H9 (cell line): ENCODE data around the gene ACAP3. TPM values are rescaled to one million over a fixed set of nuclear protein-coding genes. Genes with fewer than 3 reads are reported as not detected.
"Not testable (repeated sequence)": the region's sequence is repeated elsewhere in the genome, so short reads cannot be mapped to it uniquely, and the experiment has no call there.

Experiments used
- DNase-seq: peaks from one replicate; pipeline ENCODE4 v3.0.0-alpha.2; 2017
- H2AFZ ChIP-seq: one replicate; pipeline ENCODE4 v1.6.1; 2013; ENCODE audit warnings: mild to moderate bottlenecking, low read length, control low read depth, moderate library complexity
- H2AK5ac ChIP-seq: 2 replicates; pipeline ENCODE4 v1.6.1; 2013; ENCODE audit warnings: low read length, control low read depth, mixed read lengths; ENCODE audit not compliant: insufficient read length
- H2BK120ac ChIP-seq: one replicate; pipeline ENCODE4 v1.6.1; 2013; ENCODE audit warnings: low read depth, mild to moderate bottlenecking, low read length, control low read depth, inconsistent platforms; ENCODE audit not compliant: poor library complexity, severe bottlenecking
- H2BK12ac ChIP-seq: 2 replicates; pipeline ENCODE4 v1.6.1; 2013; ENCODE audit warnings: low read length, control low read depth, mixed read lengths, low read depth; ENCODE audit not compliant: insufficient read length
- H2BK15ac ChIP-seq: 2 replicates; pipeline ENCODE4 v1.6.1; 2013; ENCODE audit warnings: low read depth, low read length, control low read depth
- H2BK20ac ChIP-seq: one replicate; pipeline ENCODE4 v1.6.1; 2013; ENCODE audit warnings: low read depth, mild to moderate bottlenecking, low read length, control low read depth, inconsistent platforms; ENCODE audit not compliant: poor library complexity, severe bottlenecking
- H2BK5ac ChIP-seq: 2 replicates; pipeline ENCODE4 v1.6.1; 2013; ENCODE audit warnings: low read length, control low read depth, mixed read lengths; ENCODE audit not compliant: insufficient read length
- H3K14ac ChIP-seq: 2 replicates; pipeline ENCODE4 v1.6.1; 2013; ENCODE audit warnings: low read length, control low read depth; ENCODE audit not compliant: insufficient read depth
- H3K18ac ChIP-seq: 2 replicates; pipeline ENCODE4 v1.6.1; 2013; ENCODE audit warnings: low read depth, mild to moderate bottlenecking, mixed read lengths, low read length, control low read depth; ENCODE audit not compliant: insufficient read length
- H3K23ac ChIP-seq: 2 replicates; pipeline ENCODE4 v1.6.1; 2013; ENCODE audit warnings: low read length, control low read depth, mixed read lengths, low read depth; ENCODE audit not compliant: insufficient read length
- H3K23me2 ChIP-seq: 2 replicates; pipeline ENCODE4 v1.6.1; 2013; ENCODE audit warnings: low read depth, mild to moderate bottlenecking, mixed read lengths, low read length, control low read depth; ENCODE audit not compliant: insufficient read length, poor library complexity, severe bottlenecking
- H3K27ac ChIP-seq: 2 replicates; pipeline ENCODE4 v1.5.1; 2013; ENCODE audit warnings: low read length, control low read depth, mixed read lengths, low read depth; ENCODE audit not compliant: insufficient read length
- H3K27me3 ChIP-seq: 2 replicates; pipeline ENCODE4 v1.6.1; 2013; ENCODE audit warnings: low read length, control low read depth, inconsistent platforms; ENCODE audit not compliant: insufficient read depth
- H3K4ac ChIP-seq: 2 replicates; pipeline ENCODE4 v1.6.1; 2013; ENCODE audit warnings: low read depth, mild to moderate bottlenecking, control low read depth, inconsistent platforms, low read length, moderate library complexity
- H3K4me1 ChIP-seq: 2 replicates; pipeline ENCODE4 v1.6.1; 2013; ENCODE audit warnings: low read length, control low read depth, inconsistent platforms; ENCODE audit not compliant: insufficient read depth
- H3K4me2 ChIP-seq: 2 replicates; pipeline ENCODE4 v1.6.1; 2013; ENCODE audit warnings: low read length, control low read depth, mixed read lengths; ENCODE audit not compliant: insufficient read length, insufficient read depth
- H3K56ac ChIP-seq: 2 replicates; pipeline ENCODE4 v1.6.1; 2013; ENCODE audit warnings: low read depth, mild to moderate bottlenecking, mixed read lengths, low read length, control low read depth; ENCODE audit not compliant: insufficient read length
- H3K79me1 ChIP-seq: 2 replicates; pipeline ENCODE4 v1.6.1; 2013; ENCODE audit warnings: low read depth, mild to moderate bottlenecking, moderate library complexity, low read length, control low read depth, inconsistent platforms; ENCODE audit not compliant: insufficient read depth, poor library complexity, severe bottlenecking
- H3K79me2 ChIP-seq: 2 replicates; pipeline ENCODE4 v1.6.1; 2013; ENCODE audit warnings: low read length, control low read depth, inconsistent platforms; ENCODE audit not compliant: insufficient read depth
- H3K9ac ChIP-seq: 2 replicates; pipeline ENCODE4 v1.6.1; 2013; ENCODE audit warnings: low read length, control low read depth, mixed read lengths; ENCODE audit not compliant: insufficient read length; ENCODE audit errors: extremely low read depth
- H3K9me3 ChIP-seq: one replicate; pipeline ENCODE4 v1.6.1; 2013; ENCODE audit warnings: low read depth, low read length, inconsistent platforms; ENCODE audit not compliant: control insufficient read depth
- H3T11ph ChIP-seq: one replicate; pipeline ENCODE4 v1.6.1; 2013; ENCODE audit warnings: mild to moderate bottlenecking, low read length, control low read depth, inconsistent platforms
- H4K20me1 ChIP-seq: one replicate; pipeline ENCODE4 v1.6.1; 2013; ENCODE audit not compliant: control insufficient read depth, insufficient read length, insufficient read depth
- H4K5ac ChIP-seq: 2 replicates; pipeline ENCODE4 v1.6.1; 2013; ENCODE audit warnings: low read depth, mild to moderate bottlenecking, mixed read lengths, low read length, control low read depth; ENCODE audit not compliant: insufficient read length
- H4K8ac ChIP-seq: replicated peaks from 2 replicates; pipeline ENCODE4 v1.6.1; 2013; ENCODE audit warnings: low read length, control low read depth, mixed read lengths, low read depth; ENCODE audit not compliant: insufficient read length
- H4K91ac ChIP-seq: 2 replicates; pipeline ENCODE4 v1.6.1; 2013; ENCODE audit warnings: low read depth, mild to moderate bottlenecking, moderate library complexity, mixed read lengths, low read length, control low read depth; ENCODE audit not compliant: insufficient read length
- H3K27ac Mint-ChIP-seq, 3 experiments: 2 replicates in 2 of 3; 3 replicates in 1 of 3; pipeline ENCODE4 v1.8.0; 2020 to 2021; ENCODE audit warnings: mixed read lengths in 3 of 3, mild to moderate bottlenecking in 1 of 3, moderate library complexity in 1 of 3
- H3K27me3 Mint-ChIP-seq: 2 replicates; pipeline ENCODE4 v1.8.0; 2021; ENCODE audit warnings: low read depth, mild to moderate bottlenecking, moderate library complexity, mixed read lengths
- H3K36me3 Mint-ChIP-seq, 3 experiments: 2 replicates in 2 of 3; 3 replicates in 1 of 3; pipeline ENCODE4 v1.8.0; 2020 to 2021; ENCODE audit warnings: low read depth in 3 of 3, mixed read lengths in 3 of 3; ENCODE audit not compliant: insufficient read depth in 1 of 3
- H3K4me1 Mint-ChIP-seq, 2 experiments: 2 replicates each; pipeline ENCODE4 v1.8.0; 2020; ENCODE audit warnings: mixed read lengths in 2 of 2
- H3K4me3 Mint-ChIP-seq, 2 experiments: 2 replicates in 1 of 2; 3 replicates in 1 of 2; pipeline ENCODE4 v1.8.0; 2020 to 2021; ENCODE audit warnings: mild to moderate bottlenecking in 2 of 2, mixed read lengths in 2 of 2, moderate library complexity in 1 of 2
- H3K9me3 Mint-ChIP-seq, 2 experiments: 2 replicates in 1 of 2; 3 replicates in 1 of 2; pipeline ENCODE4 v1.8.0; 2020; ENCODE audit warnings: mild to moderate bottlenecking in 2 of 2, mixed read lengths in 2 of 2, moderate library complexity in 1 of 2
- WGBS: extraction: QIAGEN DNeasy Blood & Tissue Kit; methylation state at CpG from one replicate; pipeline ENCODE4 v1.1.7; 2013; ENCODE audit warnings: missing lambda C conversion rate, low lambda C conversion rate, mixed read lengths; ENCODE audit not compliant: insufficient read length; ENCODE audit errors: extremely low coverage; 5-methylcytosine and 5-hydroxymethylcytosine counted together
- total RNA-seq: library from RNA; stranded (reverse); gene quantifications from 2 replicates; pipeline ENCODE4 v1.2.1, GENCODE V29; 2021
- TF ChIP-seq, protein P1 (sequence below): fragments of 200-600 bp; sonication (generic); conservative IDR thresholded peaks from 3 replicates; pipeline ENCODE4 v1.8.0; 2021; ENCODE audit warnings: antibody characterized with exemption, mild to moderate bottlenecking

The ACAP3 gene
- total RNA-seq, 1 experiment from 2014 or later = 41.4 TPM

DNA sequence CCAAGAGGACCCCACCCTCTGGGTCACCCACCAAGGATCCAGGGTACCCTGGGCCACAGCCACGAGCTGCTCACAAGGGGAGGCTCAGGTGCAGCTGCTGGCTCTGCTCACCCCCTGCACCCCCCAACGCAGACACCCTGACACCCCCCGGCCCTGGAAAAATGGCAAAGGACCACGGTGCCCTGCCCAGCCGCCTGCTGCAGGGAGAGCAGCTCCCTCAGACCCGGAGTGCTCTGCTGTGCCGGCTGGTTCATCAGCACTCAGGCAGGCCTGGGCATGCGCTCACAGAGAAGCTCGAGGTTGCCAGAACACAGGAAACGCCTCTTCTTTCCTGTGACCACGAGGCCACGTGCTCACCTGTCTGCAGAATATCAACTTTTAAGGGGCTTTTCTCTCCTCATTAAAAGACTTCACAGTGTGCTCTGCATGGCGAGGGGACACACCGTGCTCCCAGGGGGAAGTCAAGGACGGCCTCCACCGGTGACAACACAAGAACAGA, 56.9 kb downstream of the ACAP3 start:
- no peak overlapping the region for H3K9ac ChIP-seq
- no peak overlapping the region for H4K5ac ChIP-seq
- H4K20me1 ChIP-seq = no peaks in the 10 kb centered on the region
- H2BK20ac ChIP-seq = no peak overlapping the region
- H3K4ac ChIP-seq = no peak overlapping the region
- peaks cover 7 to 37% (median 33%) of the 10 kb centered on the region in 3 experiments; a peak in 6 of 7 replicates for H3K36me3 Mint-ChIP-seq
- H3K27ac ChIP-seq = no peak overlapping the region
- H3K4me3 Mint-ChIP-seq = no peak overlapping the region
- no peak overlapping the region for H2AK5ac ChIP-seq
- no peaks in the 10 kb centered on the region for H3K79me2 ChIP-seq
- H3K27me3 ChIP-seq = no peaks in the 10 kb centered on the region
- no peak overlapping the region for H2AFZ ChIP-seq
- H4K91ac ChIP-seq = no peak overlapping the region
- H3K9me3 Mint-ChIP-seq = no peaks in the 10 kb centered on the region; a peak in 1 of 5 replicates
- H2BK15ac ChIP-seq = no peak overlapping the region
- no peak overlapping the region for H3K14ac ChIP-seq
- H3K27ac Mint-ChIP-seq = peak overlapping the region in 2 of 3 experiments; percentile 85 to 89; a peak in 4 of 7 replicates
- WGBS = no CpG with 5 or more reads among the region's 16 CpGs
- H3K4me1 Mint-ChIP-seq = peaks cover 0 to 2% of the 10 kb centered on the region in 2 experiments; a peak in 1 of 4 replicates
- no peak overlapping the region for H2BK5ac ChIP-seq
- H3K18ac ChIP-seq = no peak overlapping the region
- H3K23me2 ChIP-seq = no peaks in the 10 kb centered on the region
- H2BK12ac ChIP-seq = no peak overlapping the region
- no peak overlapping the region for H3T11ph ChIP-seq
- no peak for DNase-seq
- no peaks in the 10 kb centered on the region for H3K4me1 ChIP-seq
- no peaks in the 10 kb centered on the region for H3K79me1 ChIP-seq
- no peak overlapping the region for H3K56ac ChIP-seq
- TF ChIP-seq, protein P1, sequence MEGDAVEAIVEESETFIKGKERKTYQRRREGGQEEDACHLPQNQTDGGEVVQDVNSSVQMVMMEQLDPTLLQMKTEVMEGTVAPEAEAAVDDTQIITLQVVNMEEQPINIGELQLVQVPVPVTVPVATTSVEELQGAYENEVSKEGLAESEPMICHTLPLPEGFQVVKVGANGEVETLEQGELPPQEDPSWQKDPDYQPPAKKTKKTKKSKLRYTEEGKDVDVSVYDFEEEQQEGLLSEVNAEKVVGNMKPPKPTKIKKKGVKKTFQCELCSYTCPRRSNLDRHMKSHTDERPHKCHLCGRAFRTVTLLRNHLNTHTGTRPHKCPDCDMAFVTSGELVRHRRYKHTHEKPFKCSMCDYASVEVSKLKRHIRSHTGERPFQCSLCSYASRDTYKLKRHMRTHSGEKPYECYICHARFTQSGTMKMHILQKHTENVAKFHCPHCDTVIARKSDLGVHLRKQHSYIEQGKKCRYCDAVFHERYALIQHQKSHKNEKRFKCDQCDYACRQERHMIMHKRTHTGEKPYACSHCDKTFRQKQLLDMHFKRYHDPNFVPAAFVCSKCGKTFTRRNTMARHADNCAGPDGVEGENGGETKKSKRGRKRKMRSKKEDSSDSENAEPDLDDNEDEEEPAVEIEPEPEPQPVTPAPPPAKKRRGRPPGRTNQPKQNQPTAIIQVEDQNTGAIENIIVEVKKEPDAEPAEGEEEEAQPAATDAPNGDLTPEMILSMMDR = no peak
- H3K9me3 ChIP-seq = no peaks in the 10 kb centered on the region
- no peak overlapping the region for H3K4me2 ChIP-seq
- peaks cover 13% of the 10 kb centered on the region for H3K27me3 Mint-ChIP-seq
- H4K8ac ChIP-seq = no peak overlapping the region
- no peak overlapping the region for H2BK120ac ChIP-seq
- no peak overlapping the region for H3K23ac ChIP-seq

- not testable (repeated sequence) for H3K56ac ChIP-seq, H4K91ac ChIP-seq, H4K20me1 ChIP-seq, H2BK12ac ChIP-seq, DNase-seq, H2BK20ac ChIP-seq, H3K18ac ChIP-seq, H3K27ac ChIP-seq, H3K79me1 ChIP-seq, H2AK5ac ChIP-seq, H2BK5ac ChIP-seq, H3K4me1 Mint-ChIP-seq, H2BK15ac ChIP-seq, H3K79me2 ChIP-seq, H3K4me1 ChIP-seq, H4K5ac ChIP-seq, H3K23me2 ChIP-seq, H4K8ac ChIP-seq, H3K4ac ChIP-seq, H3K9me3 Mint-ChIP-seq, H3K27ac Mint-ChIP-seq, H3K27me3 ChIP-seq, H3K23ac ChIP-seq, H3K9me3 ChIP-seq, H3K4me2 ChIP-seq, H3K4me3 Mint-ChIP-seq, H3T11ph ChIP-seq, H2AFZ ChIP-seq, H3K14ac ChIP-seq, H2BK120ac ChIP-seq, H3K9ac ChIP-seq
- peaks cover 16% of the 10 kb centered on the region for H3K27me3 Mint-ChIP-seq
- WGBS = no CpG with 5 or more reads among the region's 21 CpGs
- H3K36me3 Mint-ChIP-seq = peaks cover 0 to 17% (median 13%) of the 10 kb centered on the region in 3 experiments; a peak in 5 of 7 replicates
Measured at GRCh38 chr1:1248009-1248913, 59.5 kb downstream of the ACAP3 start.
